ENCODE results near the gene C11orf52. TPM values are rescaled to one million over a fixed set of nuclear protein-coding genes. Genes with fewer than 3 reads are reported as not detected.

Gene C11orf52
- total and polyA plus RNA-seq, 2 of the 4 experiments (the other 2 are of a cell fraction): 0.90 to 1.1 TPM

DNA sequence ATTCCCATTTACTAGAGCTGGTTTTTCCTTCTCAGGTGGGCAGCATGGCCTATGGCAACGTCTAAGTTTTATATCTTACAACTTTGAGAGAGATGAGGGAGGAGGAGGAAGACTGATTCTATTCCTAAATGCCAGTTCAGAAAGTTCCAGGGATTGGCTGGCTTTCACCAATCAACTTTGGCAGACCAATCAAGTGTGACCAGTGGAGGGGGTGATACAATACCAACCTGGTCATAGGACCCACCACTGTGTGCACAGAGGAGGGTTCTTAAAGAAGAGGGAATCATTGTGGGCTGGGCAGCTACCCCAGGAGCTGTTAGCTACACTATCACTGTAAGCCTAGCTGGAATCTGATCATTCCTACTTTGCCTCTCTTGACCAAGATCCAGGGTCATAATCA is 26.5 kb downstream of the C11orf52 start:
- BruUV-seq (replicated peaks): no TSS peak

More for the DNA sequence above, 26.5 kb downstream of the C11orf52 start:
- Histone ChIP-seq H2BK5ac (ENCODE audit: low read depth, low read length, poor library complexity, severe bottlenecking) (peak overlapping the region; percentile 97), H3K9me1 (ENCODE audit: insufficient read depth, low read length) (peaks cover 17% of the 10 kb centered on the region), H3K4me2 (ENCODE audit: low read depth, low read length) (peak overlapping the region; percentile 51; the same call in 1 of the 2 replicates), H3K18ac (ENCODE audit: low read depth, low read length) (peak overlapping the region; percentile 59; the same call in 1 of the 2 replicates), H3K36me3 (ENCODE audit: control insufficient read depth, insufficient read depth, low read length) (no peaks in the 10 kb centered on the region), H3K23ac (ENCODE audit: low read depth, low read length) (peak overlapping the region; percentile 86), H2AK9ac (replicated peaks; ENCODE audit: low read depth, low read length, poor library complexity) (peak overlapping the region; percentile 70), H3K4me3 (ENCODE audit: insufficient read depth, low read depth, low read length) (no peak overlapping the region), H2AFZ (replicated peaks; ENCODE audit: low read length, poor library complexity) (peak overlapping the region; percentile 71), H3K4me1 (ENCODE audit: control insufficient read depth, insufficient read depth, low read length) (peaks cover 8% of the 10 kb centered on the region), H2AK5ac (ENCODE audit: low read depth, low read length) (peak overlapping the region; percentile 76; the same call in 1 of the 2 replicates), H3K56ac (ENCODE audit: extremely low read depth, insufficient read depth, low read length) (peak overlapping the region; percentile 43; the same call in 1 of the 2 replicates), H3K27ac (ENCODE audit: insufficient read depth, low read length) (peak overlapping the region; percentile 39), H2BK20ac (ENCODE audit: low read depth, low read length) (peak overlapping the region; percentile 83), H3K79me1 (ENCODE audit: low read depth in 1 of 2, low read length in 2 of 2) (peaks cover 4 to 32% of the 10 kb centered on the region in 2 experiments), H4K8ac (ENCODE audit: low read depth in 2 of 2, low read length in 2 of 2) (peak overlapping the region; percentile 53 to 84), H2BK15ac (ENCODE audit: low read depth, low read length) (peak overlapping the region; percentile 85), H3K14ac (replicated peaks; ENCODE audit: low read depth, low read length) (peak overlapping the region; percentile 92), H4K20me1 (ENCODE audit: insufficient read depth, low read length) (no peaks in the 10 kb centered on the region), H3K4ac (ENCODE audit: low read depth, low read length) (peak overlapping the region; percentile 85), H3K9ac (ENCODE audit: low read depth, low read length) (0 out of 2 replicates have a peak overlapping the region, but pooled peaks have one; percentile 20), H4K91ac (ENCODE audit: insufficient read depth, low read depth, low read length) (peak overlapping the region; percentile 90), H4K5ac (ENCODE audit: low read depth, low read length) (peak overlapping the region; percentile 47; the same call in 1 of the 2 replicates), H3K27me3 (ENCODE audit: control insufficient read depth, insufficient read depth, low read length) (no peaks in the 10 kb centered on the region), H2BK120ac (ENCODE audit: low read depth, low read length) (peak overlapping the region; percentile 90), H3K9me3 (ENCODE audit: control insufficient read depth, insufficient read depth, low read length) (no peaks in the 10 kb centered on the region)
- DNase-seq (no peak), ATAC-seq (ENCODE audit: low read depth) (no peak)
- WGBS, 2 experiments (ENCODE audit: extremely low coverage in 2 of 2, insufficient read length in 1 of 2): no CpG with 5 or more reads among the region's 1 CpG
- dilution Hi-C loops (cut with HindIII; ENCODE audit: low sequenced_read_pairs, unreplicated experiment): no loop called here
- in situ Hi-C loops (cut with MboI; ENCODE audit: low sequenced_read_pairs): no loop called here
- intact Hi-C loops (cut with micrococcal nuclease): no loop called here
- no peak for TF ChIP-seq CEBPB (IDR thresholded peaks at IDR 0.05; ENCODE audit: low read depth, low read length)
- no peak for TF ChIP-seq RAD21 (IDR thresholded peaks at IDR 0.05; ENCODE audit: low read length)
- no peak for TF ChIP-seq POLR2A (IDR thresholded peaks at IDR 0.05; ENCODE audit: low read depth, low read length)
- no peak for TF ChIP-seq ELK1 (IDR thresholded peaks at IDR 0.05; ENCODE audit: borderline replicate concordance, low read depth, low read length)
- TF ChIP-seq BHLHE40 (IDR thresholded peaks at IDR 0.05; ENCODE audit: low read depth, low read length): no peak
- TF ChIP-seq SMC3 (IDR thresholded peaks at IDR 0.05; ENCODE audit: low read depth, low read length): no peak
- TF ChIP-seq NFE2L2 (IDR thresholded peaks at IDR 0.05; ENCODE audit: low read depth, low read length): no peak
- no peak for TF ChIP-seq MAFK (IDR thresholded peaks at IDR 0.05; ENCODE audit: low read depth, low read length)
- TF ChIP-seq RCOR1 (IDR thresholded peaks at IDR 0.05; ENCODE audit: insufficient replicate concordance, low read length): no peak
- no peak for TF ChIP-seq MXI1 (IDR thresholded peaks at IDR 0.05; ENCODE audit: borderline replicate concordance, low read depth, low read length)
- ChIA-PET CTCF (interaction anchor here (1.0 to 2.2 kb wide), 3 partner anchors 12 to 37 kb away, joined by 3 to 6 read pairs (median 3); no protein-coding TSS in a partner anchor), POLR2A (ENCODE audit: unreplicated experiment) (no interaction called here)
